GM18873 (cell line): ENCODE results near the gene ELOB.

Experiments used
- ATAC-seq: cut with Tn5 transposase; IDR thresholded peaks from one replicate; pipeline ENCODE4 v1.9.1; 2021; ENCODE audit warnings: mild to moderate bottlenecking, moderate library complexity, moderate number of reproducible peaks; ENCODE audit not compliant: unreplicated experiment, low FRiP score

The ELOB gene

DNA sequence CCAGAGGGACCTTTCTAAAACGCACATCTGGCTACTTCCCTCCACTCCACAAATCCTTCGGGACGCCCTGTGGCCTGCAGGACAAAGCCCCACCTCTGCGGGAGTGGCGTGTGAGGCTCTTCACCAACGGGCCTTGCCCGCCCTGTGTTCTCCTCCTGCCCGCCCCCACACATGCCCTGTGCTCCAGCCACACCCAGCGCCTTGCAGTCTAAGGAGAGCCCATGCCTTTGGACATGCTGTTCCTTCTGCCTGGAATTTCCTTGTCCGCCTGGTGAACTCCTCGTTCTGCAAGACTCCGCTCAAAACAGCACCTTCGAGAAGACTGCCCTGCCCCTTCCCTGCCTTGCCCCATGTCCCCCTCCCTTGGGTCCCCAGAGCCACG lies 7.4 kb downstream of the ELOB start:
- ATAC-seq = no peak

DNA sequence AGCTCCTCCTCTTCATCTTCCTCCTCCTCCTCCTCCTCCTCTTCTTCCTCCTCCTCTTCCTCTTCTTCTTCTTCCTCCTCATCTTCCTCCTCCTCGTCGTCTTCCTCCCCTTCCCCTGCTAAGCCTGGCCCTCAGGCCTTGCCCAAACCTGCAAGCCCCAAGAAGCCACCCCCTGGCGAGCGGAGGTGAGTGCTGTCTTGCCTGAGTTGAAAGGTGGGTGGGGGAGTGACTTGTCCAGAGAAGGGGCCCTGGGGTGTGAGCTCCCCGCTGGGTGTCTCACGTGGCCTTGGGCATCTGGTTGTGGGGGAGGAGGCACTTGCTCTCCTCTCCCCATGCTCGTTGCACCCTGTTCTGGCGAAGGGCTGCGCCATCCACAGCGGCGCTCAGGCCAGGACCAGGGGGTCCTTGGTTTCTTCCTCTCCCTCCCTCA lies 8.0 kb downstream of the ELOB start:
- no peak for ATAC-seq

DNA sequence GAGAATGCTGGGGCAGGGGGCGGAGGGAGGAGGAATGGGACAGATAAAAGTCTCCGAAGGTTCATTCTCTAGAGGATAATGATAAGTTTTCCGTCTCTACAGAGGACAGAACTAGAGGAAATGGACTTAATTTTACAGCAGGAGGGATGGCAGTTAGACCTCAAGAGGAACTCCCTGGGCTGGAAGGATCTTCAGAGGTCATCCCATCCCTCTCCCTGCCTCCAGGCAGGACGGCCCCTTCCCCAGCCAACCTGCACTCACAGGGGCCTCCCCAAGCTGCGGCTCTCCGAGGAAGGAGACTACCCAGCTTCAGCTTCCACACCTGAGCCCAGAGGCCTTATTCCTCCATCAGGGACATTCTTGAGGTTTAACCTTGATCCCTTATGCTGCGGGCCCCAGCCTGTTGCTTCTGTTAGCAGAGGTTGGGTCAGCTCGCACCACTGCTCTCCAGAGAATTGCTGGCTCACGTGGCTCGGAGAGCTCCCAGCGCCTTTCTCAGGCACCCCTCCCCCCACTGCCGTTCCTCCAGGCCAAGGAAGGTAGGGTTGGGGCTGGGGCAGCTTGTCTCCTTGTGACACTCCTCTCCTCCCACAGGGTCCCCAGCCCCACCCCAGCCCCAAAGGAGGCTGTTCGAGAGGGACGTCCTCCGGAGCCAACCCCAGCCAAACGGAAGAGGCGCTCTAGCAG lies 8.5 kb downstream of the ELOB start:
- no peak for ATAC-seq

DNA sequence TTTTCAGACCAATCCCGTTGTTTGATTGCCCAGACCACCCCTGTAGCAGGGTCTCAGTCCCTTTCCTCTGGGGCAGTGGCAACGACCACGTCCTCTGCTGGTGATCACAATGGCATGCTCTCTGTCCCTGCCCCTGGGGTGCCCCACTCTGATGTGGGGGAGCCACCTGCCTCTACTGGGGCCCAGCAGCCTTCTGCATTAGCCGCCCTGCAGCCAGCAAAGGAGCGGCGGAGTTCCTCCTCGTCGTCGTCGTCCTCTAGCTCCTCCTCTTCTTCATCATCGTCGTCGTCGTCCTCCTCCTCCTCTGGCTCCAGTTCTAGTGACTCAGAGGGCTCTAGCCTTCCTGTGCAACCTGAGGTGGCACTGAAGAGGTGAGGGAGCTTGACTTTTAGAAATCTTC lies 9.2 kb downstream of the ELOB start:
- no peak for ATAC-seq

DNA sequence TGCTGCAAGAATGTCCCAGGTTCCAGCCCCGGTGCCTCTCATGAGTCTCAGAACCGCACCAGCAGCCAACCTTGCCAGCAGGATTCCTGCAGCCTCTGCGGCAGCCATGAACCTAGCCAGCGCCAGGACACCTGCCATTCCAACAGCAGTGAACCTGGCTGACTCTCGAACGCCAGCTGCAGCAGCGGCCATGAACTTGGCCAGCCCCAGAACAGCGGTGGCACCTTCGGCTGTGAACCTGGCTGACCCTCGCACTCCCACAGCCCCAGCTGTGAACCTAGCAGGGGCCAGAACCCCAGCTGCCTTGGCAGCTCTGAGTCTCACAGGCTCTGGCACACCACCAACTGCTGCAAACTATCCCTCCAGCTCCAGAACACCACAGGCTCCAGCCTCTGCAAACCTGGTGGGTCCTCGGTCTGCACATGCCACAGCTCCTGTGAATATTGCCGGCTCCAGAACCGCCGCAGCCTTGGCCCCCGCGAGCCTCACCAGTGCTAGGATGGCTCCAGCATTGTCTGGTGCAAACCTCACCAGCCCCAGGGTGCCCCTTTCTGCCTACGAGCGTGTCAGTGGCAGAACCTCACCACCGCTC lies 9.8 kb downstream of the ELOB start:
- no peak for ATAC-seq

DNA sequence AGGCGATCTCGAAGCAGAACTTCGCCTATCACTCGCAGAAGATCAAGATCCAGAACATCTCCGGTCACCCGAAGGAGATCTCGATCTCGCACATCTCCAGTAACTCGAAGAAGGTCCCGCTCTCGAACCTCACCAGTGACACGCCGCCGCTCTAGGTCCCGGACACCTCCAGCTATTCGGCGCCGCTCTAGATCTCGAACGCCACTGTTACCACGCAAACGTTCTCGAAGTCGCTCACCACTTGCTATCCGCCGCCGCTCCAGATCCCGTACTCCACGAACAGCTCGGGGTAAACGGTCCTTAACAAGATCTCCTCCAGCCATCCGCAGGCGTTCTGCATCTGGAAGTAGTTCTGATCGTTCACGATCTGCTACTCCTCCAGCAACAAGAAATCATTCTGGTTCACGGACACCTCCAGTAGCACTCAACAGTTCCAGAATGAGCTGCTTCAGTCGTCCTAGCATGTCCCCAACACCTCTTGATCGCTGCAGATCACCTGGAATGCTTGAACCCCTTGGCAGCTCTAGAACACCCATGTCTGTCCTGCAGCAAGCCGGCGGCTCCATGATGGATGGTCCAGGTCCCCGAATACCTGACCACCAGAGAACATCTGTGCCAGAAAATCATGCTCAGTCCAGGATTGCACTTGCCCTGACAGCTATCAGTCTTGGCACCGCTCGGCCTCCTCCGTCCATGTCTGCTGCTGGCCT lies 10.5 kb downstream of the ELOB start:
- no peak for ATAC-seq

DNA sequence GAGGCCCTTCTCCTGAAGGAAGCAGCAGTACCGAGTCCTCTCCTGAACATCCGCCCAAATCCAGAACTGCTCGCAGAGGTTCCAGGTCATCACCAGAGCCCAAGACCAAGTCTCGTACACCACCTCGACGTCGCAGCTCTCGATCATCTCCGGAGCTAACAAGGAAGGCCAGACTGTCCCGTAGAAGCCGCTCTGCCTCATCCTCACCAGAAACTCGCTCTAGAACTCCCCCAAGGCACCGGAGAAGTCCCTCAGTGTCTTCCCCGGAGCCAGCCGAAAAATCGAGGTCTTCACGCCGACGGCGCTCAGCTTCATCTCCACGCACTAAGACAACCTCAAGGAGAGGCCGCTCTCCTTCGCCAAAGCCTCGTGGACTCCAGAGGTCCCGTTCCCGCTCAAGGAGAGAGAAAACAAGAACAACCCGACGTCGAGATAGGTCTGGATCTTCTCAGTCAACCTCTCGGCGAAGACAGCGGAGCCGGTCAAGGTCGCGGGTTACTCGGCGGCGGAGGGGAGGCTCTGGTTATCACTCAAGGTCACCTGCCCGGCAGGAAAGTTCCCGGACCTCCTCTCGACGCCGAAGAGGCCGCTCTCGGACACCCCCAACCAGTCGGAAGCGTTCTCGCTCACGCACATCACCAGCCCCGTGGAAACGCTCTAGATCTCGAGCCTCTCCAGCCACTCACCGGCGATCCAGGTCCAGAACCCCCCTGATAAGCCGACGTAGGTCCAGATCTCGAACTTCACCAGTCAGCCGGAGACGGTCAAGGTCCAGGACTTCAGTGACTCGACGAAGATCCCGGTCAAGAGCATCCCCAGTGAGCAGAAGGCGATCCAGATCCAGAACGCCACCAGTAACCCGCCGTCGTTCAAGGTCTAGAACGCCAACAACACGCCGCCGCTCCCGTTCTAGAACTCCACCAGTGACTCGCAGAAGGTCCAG lies 11.3 kb downstream of the ELOB start:
- no peak for ATAC-seq

DNA sequence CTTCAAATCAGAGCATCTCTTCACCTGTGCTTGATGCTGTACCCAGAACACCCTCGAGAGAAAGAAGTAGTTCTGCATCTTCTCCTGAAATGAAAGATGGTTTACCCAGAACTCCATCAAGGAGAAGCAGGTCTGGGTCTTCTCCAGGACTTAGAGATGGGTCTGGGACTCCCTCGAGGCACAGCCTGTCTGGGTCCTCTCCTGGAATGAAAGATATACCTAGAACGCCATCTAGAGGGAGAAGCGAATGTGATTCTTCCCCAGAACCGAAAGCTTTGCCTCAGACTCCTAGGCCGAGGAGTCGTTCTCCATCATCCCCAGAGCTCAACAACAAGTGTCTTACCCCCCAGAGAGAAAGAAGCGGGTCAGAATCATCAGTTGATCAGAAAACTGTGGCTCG lies 12.4 kb downstream of the ELOB start:
- no peak for ATAC-seq

DNA sequence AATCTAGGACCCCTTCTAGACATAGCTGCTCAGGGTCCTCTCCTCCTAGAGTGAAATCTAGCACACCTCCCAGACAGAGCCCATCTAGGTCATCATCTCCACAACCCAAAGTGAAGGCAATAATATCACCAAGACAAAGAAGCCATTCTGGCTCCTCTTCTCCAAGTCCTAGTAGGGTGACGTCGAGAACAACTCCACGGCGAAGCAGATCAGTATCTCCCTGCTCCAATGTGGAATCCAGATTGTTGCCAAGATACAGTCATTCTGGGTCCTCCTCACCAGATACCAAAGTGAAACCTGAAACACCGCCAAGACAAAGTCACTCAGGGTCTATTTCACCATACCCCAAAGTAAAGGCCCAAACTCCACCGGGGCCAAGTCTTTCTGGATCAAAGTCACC lies 13.9 kb downstream of the ELOB start:
- ATAC-seq = no peak

DNA sequence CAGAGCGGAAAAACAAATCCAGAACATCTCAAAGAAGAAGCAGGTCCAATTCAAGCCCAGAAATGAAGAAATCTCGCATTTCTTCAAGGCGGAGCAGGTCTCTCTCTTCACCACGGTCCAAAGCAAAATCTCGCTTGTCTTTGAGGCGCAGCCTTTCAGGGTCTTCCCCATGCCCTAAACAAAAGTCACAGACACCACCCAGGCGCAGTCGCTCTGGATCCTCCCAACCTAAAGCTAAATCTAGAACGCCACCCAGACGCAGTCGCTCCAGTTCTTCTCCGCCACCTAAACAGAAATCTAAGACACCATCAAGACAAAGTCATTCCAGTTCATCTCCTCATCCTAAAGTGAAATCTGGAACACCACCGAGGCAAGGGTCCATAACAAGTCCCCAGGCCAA lies 14.4 kb downstream of the ELOB start:
- ATAC-seq = no peak

DNA sequence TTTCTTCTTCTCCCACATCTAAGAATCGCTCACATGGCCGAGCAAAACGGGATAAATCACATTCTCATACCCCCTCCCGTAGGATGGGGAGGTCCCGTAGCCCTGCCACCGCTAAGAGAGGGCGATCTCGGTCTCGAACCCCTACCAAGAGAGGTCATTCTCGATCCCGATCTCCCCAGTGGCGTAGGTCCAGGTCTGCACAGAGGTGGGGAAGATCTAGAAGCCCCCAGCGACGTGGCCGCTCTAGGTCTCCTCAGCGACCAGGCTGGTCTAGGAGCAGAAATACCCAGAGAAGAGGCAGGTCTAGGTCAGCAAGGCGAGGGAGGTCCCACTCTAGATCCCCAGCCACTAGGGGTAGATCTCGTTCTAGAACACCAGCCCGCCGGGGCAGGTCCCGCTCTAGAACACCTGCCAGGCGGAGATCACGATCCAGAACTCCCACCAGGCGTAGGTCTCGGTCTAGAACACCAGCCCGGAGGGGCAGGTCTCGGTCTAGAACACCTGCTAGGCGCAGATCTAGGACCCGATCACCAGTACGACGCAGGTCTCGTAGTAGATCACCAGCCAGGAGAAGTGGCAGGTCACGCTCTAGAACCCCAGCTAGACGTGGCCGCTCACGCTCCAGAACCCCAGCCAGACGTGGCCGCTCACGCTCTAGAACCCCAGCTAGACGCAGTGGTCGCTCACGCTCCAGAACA lies 15.0 kb downstream of the ELOB start:
- no peak for ATAC-seq

DNA sequence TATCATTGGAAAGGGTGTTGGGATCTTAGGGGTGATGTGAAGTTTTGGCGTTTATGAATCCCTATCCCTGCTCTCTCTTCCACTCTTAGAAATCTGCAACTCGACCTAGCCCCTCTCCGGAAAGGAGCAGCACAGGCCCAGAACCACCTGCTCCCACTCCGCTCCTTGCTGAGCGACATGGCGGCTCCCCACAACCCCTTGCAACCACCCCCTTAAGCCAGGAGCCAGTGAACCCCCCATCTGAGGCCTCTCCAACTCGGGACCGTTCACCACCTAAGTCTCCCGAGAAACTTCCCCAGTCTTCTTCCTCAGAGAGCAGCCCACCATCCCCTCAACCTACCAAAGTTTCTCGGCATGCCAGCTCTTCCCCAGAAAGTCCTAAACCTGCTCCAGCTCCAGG lies 15.6 kb downstream of the ELOB start:
- ATAC-seq = no peak

DNA sequence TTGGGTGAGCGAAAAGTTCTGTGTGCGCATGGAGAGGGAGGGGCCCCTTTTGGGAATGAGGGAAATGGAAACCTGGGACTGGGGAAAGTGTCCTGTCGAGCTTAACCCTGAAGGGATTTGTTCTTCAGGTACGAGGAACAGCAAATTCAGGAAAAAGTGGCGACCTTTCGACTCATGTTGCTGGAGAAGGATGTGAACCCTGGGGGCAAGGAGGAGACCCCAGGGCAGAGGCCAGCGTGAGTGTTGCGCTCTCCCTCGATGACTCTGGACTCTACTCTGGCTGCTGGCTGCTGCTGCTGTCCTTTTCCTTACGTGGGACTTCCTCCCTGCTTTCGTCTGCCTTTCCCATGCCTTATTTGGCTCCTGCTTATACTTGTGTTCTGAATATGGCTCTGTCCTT lies 19.7 kb downstream of the ELOB start:
- ATAC-seq = no peak

DNA sequence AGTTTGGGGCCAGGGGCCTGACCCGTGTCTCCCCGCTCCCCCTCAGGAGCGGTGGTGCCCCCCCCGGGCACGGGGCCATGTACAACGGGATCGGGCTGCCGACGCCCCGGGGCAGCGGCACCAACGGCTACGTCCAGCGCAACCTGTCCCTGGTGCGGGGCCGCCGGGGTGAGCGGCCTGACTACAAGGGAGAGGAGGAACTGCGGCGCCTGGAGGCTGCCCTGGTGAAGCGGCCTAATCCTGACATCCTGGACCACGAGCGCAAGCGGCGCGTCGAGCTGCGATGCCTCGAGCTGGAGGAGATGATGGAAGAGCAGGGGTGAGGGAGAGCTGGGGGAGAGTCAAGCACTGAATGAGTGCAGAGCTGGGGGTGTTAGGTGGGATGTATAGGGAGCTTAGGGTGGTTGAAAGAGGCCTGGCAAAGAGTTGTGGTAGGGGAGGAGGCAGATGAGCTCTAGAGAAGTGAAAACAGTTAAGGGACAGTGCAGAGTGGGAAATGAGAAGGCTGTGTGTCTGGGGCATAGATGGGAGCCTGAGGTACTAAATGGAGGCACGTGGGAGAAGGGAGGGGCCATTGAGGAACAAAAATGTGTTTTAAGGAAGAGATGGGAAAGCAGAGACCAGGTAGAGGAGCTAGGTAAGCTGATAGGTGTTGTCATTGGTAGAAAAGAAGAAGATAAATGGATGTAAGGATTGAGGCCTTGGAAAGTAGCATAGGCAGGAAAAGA lies 20.6 kb downstream of the ELOB start:
- no peak for ATAC-seq

DNA sequence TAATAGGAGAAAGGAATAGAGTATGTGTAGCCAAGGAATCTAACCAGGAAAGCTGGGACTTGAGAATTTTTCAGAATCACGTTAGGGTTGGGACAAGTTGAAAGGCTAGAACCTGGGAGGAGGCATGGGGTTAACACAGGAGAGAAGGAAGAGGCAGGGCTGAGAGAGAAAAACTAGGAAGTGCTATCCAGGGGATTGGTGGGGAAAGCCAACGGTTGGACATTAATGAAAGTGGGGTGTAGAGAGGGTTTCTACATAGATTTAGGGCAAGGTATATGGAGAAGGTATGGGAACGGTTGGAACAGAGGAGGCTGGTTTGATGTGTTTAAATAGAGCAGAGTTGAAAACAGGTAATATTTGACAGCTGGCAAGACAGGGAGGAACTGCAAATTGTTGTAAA lies 21.9 kb downstream of the ELOB start:
- ATAC-seq = no peak

DNA sequence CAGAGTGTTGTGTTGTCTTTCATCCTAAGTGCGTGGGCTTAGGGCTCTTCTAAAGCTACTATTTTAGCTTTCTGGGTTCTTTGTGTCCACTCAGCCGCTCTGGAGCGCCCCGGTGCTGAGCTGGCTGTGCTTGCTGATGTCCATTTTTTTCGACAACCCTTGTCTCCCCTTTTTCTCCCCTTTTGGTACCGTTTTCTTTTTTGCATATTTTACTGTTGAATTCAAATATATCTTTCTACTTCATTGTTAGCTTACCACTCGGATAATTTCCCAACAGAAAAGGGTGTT lies 23.4 kb downstream of the ELOB start:
- no peak for ATAC-seq

DNA sequence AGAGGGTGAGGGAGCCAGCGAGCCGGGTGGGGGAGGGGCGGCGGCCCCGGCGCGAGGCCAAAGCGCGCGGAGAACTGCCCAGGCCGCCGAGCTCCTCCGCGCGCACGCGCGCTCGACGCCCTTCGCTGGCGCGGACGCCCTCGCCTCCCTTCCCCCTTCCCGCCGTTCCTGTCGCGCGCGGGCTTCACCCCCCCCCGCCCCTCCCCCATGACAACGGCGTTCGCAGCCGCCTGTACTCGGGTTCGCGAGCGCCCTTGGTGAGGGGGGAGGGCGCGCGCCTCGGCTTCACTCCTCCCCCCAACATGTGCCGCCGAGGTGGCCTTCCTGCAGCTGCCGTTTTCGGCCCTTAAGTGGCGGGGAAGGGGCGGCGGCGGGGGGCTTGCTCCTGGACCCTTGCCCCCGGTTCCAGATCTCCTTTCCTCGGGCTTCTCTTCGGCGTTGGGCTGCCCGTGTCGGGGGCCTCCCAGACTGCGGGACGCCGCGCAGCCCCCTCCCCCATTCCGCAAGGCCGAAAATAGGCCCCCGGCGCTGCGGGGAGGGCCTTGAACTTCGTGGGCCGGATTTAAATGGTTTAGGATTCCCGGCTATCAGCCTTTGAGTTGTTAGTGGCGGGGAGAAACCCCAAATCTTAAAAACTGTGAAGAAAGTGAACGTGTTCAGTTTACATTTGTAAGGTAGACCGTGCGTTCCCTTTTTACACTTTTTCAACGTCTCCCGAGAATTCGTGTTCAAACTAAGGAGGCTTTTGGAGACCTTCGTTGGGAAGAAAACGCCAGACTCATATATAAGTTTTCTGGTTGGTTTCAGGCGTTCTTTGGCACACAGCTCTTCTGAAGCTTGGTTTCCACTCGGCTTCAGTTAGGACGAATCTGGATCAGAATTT lies 24.0 kb downstream of the ELOB start:
- ATAC-seq = peak; percentile 28

DNA sequence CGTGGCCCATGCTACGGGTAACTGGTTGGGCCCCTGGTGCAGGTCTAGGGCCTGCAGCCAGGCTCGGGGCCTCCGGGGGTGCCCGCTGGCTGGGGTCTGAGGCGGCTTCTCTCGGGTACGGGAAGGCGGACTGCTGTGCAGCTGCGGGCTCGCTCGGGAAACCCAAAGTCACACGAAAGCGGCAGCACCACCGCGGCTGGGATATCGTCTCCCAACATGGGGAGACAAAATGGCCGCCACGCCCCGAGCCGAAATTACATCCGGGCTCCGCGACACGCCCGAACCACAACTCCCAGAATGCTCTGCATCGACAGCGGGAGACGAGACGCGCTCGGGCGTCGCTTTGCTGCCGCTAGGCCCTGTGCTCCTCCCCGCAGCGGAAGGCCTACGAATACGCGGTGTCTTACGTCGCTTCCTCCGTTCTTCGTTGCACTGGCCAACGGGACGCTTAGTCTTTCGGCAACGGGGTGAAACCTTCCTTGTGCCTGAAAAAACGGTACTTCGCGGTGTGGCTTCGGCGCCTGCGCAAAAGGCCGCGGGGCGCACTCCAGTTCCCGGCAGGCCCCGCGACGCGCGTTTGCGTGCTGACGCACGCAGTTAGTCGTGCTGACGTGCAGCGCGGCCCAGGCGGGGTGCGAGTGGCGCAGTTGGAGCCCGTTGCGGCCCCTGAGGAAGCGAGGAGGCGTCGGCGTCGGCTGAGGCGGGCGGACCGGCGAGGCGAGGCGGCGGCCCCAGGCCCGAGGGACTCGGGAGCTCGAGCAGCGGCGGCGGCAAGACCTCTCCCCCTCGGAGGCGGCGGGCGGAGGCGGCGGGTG lies 24.8 kb downstream of the ELOB start, which contains the start of gene SRRM2:
SRRM2 (plus strand) TSS at position 604 of the 815 bp plus-strand sequence. CDS start 3,727 bp downstream, outside the sequence.
- peak; percentile 75 for ATAC-seq
